Thymus (tissue), 11 donors: Measurements from ENCODE around the gene CPTP. TPM values are rescaled to one million over a fixed set of nuclear protein-coding genes. Genes with fewer than 3 reads are reported as not detected.

Experiments used
- DNase-seq, 9 donors: peaks; one replicate each; pipeline ENCODE4 v3.0.0-alpha.2; 2013; ENCODE audit warnings: low spot score in 9 of 9, low read depth in 6 of 9, missing footprints in 1 of 9
- H3K27ac ChIP-seq, 2 donors: one replicate each; pipeline ENCODE4 v1.5.1; 2013; ENCODE audit warnings: control low read depth in 1 of 2, low read depth in 1 of 2, low read length in 1 of 2, mild to moderate bottlenecking in 1 of 2, moderate library complexity in 1 of 2
- H3K27me3 ChIP-seq, 2 donors: one replicate each; pipeline ENCODE4 v1.5.1; 2013; ENCODE audit warnings: low read length in 1 of 2; ENCODE audit not compliant: control insufficient read depth in 2 of 2, insufficient read depth in 1 of 2
- H3K36me3 ChIP-seq, 2 donors: one replicate each; pipeline ENCODE4 v1.5.1; 2013; ENCODE audit warnings: low read length in 1 of 2, mild to moderate bottlenecking in 1 of 2, moderate library complexity in 1 of 2; ENCODE audit not compliant: control insufficient read depth in 2 of 2, insufficient read depth in 2 of 2
- H3K4me1 ChIP-seq, 2 donors: one replicate each; pipeline ENCODE4 v1.5.1; 2013; ENCODE audit warnings: low read length in 2 of 2; ENCODE audit not compliant: control insufficient read depth in 2 of 2, insufficient read depth in 2 of 2
- H3K4me3 ChIP-seq, 2 donors: one replicate each; pipeline ENCODE4 v1.5.1; 2013; ENCODE audit warnings: low read length in 2 of 2, control low read depth in 1 of 2, mild to moderate bottlenecking in 1 of 2
- H3K9me3 ChIP-seq, 2 donors: one replicate each; pipeline ENCODE4 v1.5.1; 2013; ENCODE audit warnings: low read length in 1 of 2, mild to moderate bottlenecking in 1 of 2; ENCODE audit not compliant: control insufficient read depth in 2 of 2, insufficient read depth in 1 of 2
- WGBS: extraction: QIAGEN DNeasy Blood & Tissue Kit; methylation state at CpG from one replicate; pipeline ENCODE4 v1.1.7; 2013; 5-methylcytosine and 5-hydroxymethylcytosine counted together
- polyA plus RNA-seq: library from polyadenylated mRNA; stranded (reverse); fragments of 200-250 nt; gene quantifications from one replicate; pipeline ENCODE4 v1.2.3, GENCODE V29; 2013
- total RNA-seq: library from RNA; stranded (reverse); fragments of 120-200 nt; gene quantifications from one replicate; pipeline ENCODE4 v1.2.4, GENCODE V29; 2013
- donor health status: healthy.

CPTP gene
- total and polyA plus RNA-seq, 2 donors, result 8.5 to 10.3 TPM

DNA sequence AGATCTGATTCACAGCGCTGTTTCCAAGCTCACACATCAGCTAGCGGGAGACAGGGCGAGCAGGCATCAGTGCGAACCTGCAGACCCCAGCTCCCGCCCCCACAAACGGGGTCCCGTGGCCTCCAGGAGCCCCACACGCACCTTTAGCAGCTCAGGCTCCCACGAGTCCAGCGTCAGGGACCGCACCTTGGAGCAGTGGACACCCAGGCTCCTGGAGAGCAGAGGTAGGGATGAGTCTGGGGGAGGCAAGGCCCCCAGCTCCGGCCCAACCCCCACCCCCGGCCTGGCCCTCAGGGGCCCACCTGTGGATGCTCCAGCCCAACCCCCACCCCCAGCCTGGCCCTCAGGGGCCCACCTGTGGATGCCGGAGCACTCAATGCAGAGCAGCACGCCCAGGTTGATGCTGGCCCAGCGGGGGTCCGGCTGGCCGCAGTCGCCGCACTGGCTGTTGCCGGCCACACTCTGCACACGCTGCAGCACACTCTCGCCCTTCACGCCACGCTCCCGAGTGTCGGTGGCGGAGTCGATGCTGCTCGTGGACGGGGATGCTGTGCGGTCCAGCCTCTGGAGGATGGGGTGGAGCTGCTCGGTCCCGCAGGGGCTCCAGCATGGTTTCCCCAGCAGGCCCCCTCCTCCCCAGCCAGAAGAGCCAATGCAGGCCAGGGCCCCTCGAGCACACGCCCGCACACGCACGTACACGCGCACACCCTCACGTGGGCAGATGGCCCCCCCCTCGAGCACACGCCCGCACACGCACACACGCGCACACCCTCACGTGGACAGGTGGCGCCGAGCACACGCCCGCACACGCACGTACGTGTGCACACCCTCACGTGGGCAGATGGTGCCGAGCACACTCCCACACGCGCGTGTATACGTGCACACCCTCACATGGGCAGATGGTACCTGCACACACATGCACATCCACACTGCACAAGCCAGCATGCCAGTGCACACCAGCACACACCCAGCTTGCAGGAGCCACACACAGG lies 28.2 kb upstream of the CPTP start:
- Histone ChIP-seq H3K27ac (no peak overlapping the region), H3K36me3 (peaks cover 6 to 47% of the 10 kb centered on the region in 2 donors), H3K27me3 (no peaks in the 10 kb centered on the region), H3K9me3 (peaks cover 0 to 7% of the 10 kb centered on the region in 2 donors), H3K4me3 (no peak overlapping the region), H3K4me1 (no peaks in the 10 kb centered on the region)
- DNase-seq, result no peak
- WGBS, result 96% methylated on average over 62 of the region's 62 CpGs

DNA sequence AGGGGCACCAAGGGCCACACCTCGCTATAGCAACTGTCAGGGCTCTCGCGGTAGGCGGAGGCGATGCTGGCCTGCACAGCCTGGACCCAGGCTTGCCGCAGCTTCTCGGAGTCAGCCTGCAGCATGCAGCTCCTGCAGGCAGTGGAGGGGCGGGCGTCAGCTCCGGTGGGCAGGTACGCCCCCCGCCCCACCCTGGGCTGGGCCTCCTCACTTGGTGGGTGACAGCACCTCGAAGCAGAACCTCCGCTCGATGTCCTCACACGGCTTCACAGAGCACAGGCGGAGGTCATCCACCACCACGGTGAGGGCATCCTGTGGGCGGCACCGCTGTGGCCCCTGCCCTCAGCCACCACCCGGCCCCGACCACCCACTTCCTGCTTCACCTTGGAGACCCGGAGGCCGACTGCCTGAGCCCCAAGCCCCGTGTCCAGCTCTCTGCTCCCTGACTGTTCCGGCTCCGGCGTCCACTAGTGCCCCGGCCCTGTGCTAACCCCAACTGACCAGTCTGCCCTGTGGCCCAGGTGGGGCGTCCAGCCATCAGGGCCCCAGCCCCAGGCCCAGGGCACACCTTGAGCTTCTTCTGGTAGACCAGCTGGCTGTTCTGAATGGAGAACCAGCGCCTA lies 26.7 kb upstream of the CPTP start:
- Histone ChIP-seq H3K36me3 (peaks cover 6 to 43% of the 10 kb centered on the region in 2 donors), H3K27me3 (no peaks in the 10 kb centered on the region)

DNA sequence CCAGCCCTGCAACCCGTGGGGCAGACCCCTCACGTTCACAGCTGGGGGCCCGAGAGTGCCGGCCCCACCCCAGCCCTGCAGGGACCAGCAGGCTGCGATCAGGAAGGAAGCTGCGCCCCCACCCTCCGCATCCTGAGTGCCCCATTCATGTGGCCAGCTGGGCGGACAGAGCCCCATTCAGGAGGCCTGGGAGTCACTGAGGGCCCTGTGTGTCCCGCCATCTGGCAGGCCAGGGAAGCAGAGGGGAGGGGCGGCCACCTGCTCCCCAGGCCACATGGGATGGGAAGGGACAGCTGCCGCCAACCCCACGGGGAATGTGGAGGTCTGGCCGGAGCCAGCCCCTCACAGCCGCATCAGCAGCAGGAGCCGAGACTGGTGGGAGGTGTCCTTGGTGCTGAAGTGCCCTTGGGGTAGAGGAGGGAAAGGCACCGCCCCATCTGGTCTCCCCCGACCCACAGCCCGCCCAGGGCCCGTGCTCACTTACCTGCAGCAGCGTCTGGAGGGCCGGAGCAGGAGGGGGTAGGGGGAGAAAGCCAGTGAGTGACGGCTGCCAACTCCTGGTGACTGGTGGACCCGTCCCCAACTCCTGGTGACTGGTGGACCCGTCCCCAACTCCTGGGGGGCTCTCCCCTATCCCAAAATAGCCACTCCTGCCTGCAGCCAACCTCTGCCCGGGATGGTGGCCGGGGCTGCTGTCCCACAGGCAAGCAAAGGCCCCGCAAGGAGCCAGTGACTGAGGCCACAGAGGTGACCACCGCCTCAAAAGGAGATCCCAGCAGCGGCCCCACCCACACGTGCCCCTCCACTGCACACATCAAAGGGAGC lies 25.5 kb upstream of the CPTP start:
- H3K27me3 ChIP-seq, result no peaks in the 10 kb centered on the region
- H3K4me1 ChIP-seq, result no peaks in the 10 kb centered on the region
- H3K36me3 ChIP-seq, result peaks cover 5 to 31% of the 10 kb centered on the region in 2 donors
- H3K9me3 ChIP-seq, result peaks cover 0 to 7% of the 10 kb centered on the region in 2 donors
- 91% methylated on average over 30 of the region's 30 CpGs for WGBS
- H3K4me3 ChIP-seq, result no peak overlapping the region
- peak in 1 of 9 donors; percentile 52 for DNase-seq
- no peak overlapping the region for H3K27ac ChIP-seq

More for the DNA sequence above, 26.7 kb upstream of the CPTP start:
- no peak for DNase-seq
- Histone ChIP-seq H3K9me3 (peaks cover 0 to 7% of the 10 kb centered on the region in 2 donors), H3K4me3 (no peak overlapping the region), H3K27ac (no peak overlapping the region), H3K4me1 (no peaks in the 10 kb centered on the region)
- 97% methylated on average over 31 of the region's 31 CpGs for WGBS

DNA sequence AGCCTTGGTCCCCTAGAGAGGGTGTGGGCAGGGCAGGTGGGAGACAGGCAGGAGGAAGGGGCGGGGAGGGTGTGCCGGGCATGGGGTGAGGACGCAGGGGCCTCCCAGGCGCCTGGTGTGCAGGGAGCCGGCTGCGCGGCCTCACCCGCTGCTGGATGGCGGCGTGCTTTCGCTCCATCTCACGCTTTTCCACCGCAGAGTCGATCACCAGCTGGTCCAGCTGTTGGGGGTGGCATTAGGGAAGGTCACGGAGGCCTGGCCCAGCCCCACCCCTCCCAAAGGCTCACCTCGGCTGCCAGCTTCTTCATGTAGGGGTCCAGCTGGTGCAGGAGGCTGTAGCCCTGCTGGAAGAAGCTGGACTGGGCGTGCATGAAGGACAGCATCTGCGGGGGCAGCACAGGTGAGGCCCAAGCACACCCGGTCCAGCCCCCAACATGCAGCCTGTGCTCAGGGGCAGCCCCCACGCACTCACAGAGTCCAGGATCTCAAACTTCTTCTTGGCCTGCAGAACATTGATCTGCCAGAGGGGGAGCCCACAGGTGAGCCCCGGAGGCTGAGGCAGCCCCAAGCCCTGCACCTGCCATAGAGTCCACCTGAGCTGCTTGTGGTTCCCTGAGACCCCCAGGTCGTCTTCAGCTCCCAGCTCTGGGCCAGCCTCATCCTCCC lies 24.8 kb upstream of the CPTP start:
- Histone ChIP-seq H3K4me3 (no peak overlapping the region), H3K36me3 (peaks cover 4 to 25% of the 10 kb centered on the region in 2 donors), H3K4me1 (peaks cover 6% of the 10 kb centered on the region in 2 donors), H3K9me3 (peaks cover 0 to 7% of the 10 kb centered on the region in 2 donors), H3K27me3 (no peaks in the 10 kb centered on the region), H3K27ac (no peak overlapping the region)
- DNase-seq, result peak in 1 of 9 donors; percentile 27
- WGBS, result 95% methylated on average over 22 of the region's 22 CpGs

DNA sequence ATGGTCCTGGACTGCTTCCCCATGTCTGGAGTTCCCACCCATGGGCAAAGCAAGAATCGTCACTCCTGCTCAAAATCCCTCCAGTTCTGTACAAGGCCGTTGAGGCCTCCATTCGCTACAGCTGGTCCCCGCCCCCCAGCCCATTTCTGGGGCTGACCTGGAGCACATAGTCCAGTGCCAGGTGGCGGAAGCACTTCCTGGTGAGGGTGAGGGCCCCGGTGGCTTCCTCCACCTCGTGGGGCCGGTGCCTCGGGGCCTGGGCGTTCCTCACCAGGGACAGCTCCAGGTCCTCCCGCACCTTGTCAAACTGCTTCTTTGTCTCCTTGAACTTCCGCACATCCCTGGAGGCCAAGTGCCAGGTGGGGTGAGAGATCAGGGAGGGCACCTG lies 24.3 kb upstream of the CPTP start:
- Histone ChIP-seq H3K27ac (no peak overlapping the region), H3K36me3 (peaks cover 4 to 21% of the 10 kb centered on the region in 2 donors), H3K27me3 (no peaks in the 10 kb centered on the region), H3K4me3 (no peak overlapping the region), H3K4me1 (peaks cover 11% of the 10 kb centered on the region in 2 donors), H3K9me3 (peaks cover 0 to 8% of the 10 kb centered on the region in 2 donors)
- no peak for DNase-seq
- 96% methylated on average over 12 of the region's 12 CpGs for WGBS

DNA sequence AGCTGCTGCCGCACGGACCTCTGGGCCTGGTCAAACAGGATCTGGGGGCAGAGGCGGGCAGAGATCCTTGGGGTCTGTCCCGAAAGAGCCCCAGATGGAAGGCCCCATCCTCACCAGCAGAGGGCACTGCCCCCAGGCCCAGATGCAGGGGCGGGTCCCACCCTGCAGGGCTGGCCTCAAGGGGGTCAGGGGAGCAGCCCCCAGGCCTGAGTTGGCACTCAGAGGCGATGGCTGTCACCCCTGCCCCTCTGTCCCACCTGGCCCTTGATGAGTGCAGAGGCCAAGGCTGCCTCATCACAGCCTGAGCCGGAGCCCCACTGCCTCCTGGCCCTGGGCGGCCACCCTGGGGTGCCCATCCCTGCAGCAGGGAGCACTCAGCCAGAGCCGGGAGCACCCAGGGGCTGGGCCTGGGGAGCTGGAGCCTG lies 22.6 kb upstream of the CPTP start:
- DNase-seq, result no peak
- Histone ChIP-seq H3K27me3 (no peaks in the 10 kb centered on the region), H3K27ac (no peak overlapping the region), H3K4me1 (peaks cover 17 to 28% of the 10 kb centered on the region in 2 donors), H3K36me3 (peaks cover 2 to 6% of the 10 kb centered on the region in 2 donors), H3K4me3 (no peak overlapping the region), H3K9me3 (peaks cover 0 to 10% of the 10 kb centered on the region in 2 donors)
- WGBS, result 97% methylated on average over 9 of the region's 9 CpGs

DNA sequence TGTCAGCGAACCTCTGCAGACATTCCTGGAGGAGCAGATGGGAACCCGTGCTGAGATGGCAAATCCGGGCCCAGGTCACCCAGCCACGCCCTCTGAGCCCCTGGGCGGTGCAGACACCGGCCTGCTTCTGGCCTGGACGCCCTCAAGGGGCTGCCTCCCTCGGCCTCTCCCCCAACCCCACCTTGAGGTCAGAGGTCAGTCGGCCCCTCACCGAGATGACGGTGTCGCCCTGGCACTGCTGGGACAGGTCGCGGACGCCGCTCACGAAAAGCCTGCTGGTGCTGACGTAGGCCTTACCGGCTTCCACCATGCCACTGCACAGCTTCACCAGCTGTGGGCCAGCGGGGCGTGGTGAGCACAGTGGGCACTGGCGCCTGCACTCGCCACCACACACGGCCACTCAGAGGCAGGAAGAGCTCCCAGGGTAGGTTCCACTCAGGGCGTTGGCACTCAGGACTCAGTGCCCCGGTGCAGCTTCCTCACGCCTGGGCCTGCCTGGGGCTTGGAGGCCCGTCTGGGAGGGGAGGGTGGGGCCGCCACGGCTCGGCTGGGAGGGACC lies 21.6 kb upstream of the CPTP start:
- Histone ChIP-seq H3K36me3 (peaks cover 0 to 1% of the 10 kb centered on the region in 2 donors), H3K27ac (no peak overlapping the region), H3K4me1 (peaks cover 17 to 30% of the 10 kb centered on the region in 2 donors), H3K9me3 (peaks cover 0 to 10% of the 10 kb centered on the region in 2 donors), H3K27me3 (no peaks in the 10 kb centered on the region), H3K4me3 (no peak overlapping the region)
- 95% methylated on average over 31 of the region's 31 CpGs for WGBS
- no peak for DNase-seq

DNA sequence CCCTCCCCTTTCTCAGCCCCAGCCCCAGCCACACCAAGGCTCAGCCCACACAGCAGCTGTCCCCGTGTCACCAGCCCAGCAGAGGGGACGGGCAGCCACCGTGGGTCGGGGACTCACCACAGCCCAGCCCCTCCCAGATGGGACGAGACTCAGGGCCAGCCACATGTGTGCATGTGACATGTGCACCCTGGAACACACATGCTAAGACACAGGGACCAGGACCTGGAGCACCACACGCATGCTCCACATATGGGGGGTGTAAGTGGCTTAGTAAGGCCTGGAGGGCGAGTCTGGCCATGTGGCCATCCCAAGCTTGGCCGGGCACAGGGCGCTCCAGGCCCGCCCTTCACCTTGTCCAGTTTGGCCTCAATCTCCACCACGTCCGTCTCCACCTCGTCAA lies 20.9 kb upstream of the CPTP start:
- no peak overlapping the region for H3K4me3 ChIP-seq
- H3K4me1 ChIP-seq, result peaks cover 18 to 30% of the 10 kb centered on the region in 2 donors
- DNase-seq, result no peak

More for the DNA sequence above, 20.9 kb upstream of the CPTP start:
- WGBS, result 98% methylated on average over 13 of the region's 13 CpGs
- Histone ChIP-seq H3K9me3 (peaks cover 0 to 10% of the 10 kb centered on the region in 2 donors), H3K27me3 (no peaks in the 10 kb centered on the region), H3K27ac (no peak overlapping the region), H3K36me3 (no peaks in the 10 kb centered on the region)
